Prostate gland (tissue), 2 donors: ENCODE results near the gene MXRA8. TPM values are rescaled to one million over a fixed set of nuclear protein-coding genes. Genes with fewer than 3 reads are reported as not detected.
A peak's percentile ranks its signal among the peaks of the same experiment; 100 is the strongest.

Experiments used
- DNase-seq: peaks from one replicate; pipeline ENCODE4 v3.0.0-alpha.2; 2019; ENCODE audit warnings: low spot score
- H3K27ac ChIP-seq, 2 donors: fragments of 200-600 bp; sonication (generic); 2 replicates each; pipeline ENCODE4 v1.5.1; 2017 to 2019
- H3K27me3 ChIP-seq: fragments of 200-600 bp; sonication (generic); replicated peaks from 2 replicates; pipeline ENCODE4 v1.5.1; 2019; ENCODE audit not compliant: insufficient read depth
- H3K36me3 ChIP-seq, 2 donors: fragments of 200-600 bp; sonication (generic); 1 replicate in 1 of 2; 2 replicates in 1 of 2; pipeline versions ENCODE4 v1.5.1 to v1.8.1; 2017 to 2019
- H3K4me1 ChIP-seq: fragments of 200-600 bp; sonication (generic); replicated peaks from 2 replicates; pipeline ENCODE4 v1.5.1; 2019
- H3K4me3 ChIP-seq, 2 donors: fragments of 200-600 bp; sonication (generic); 2 replicates each; pipeline ENCODE4 v1.5.1; 2017 to 2019
- H3K9me3 ChIP-seq: fragments of 200-600 bp; sonication (generic); 2 replicates; pipeline ENCODE4 v1.5.1; 2017
- POLR2A ChIP-seq: fragments of 450-650 bp; IDR thresholded peaks from one replicate; pipeline ENCODE4 v1.6.1; 2016; ENCODE audit warnings: antibody characterized with exemption, mild to moderate bottlenecking
- POLR2AphosphoS5 ChIP-seq: sonication (generic); formaldehyde crosslinking; IDR thresholded peaks from one replicate; pipeline ENCODE4 v1.6.1; 2017; ENCODE audit warnings: antibody characterized with exemption
- WGBS: methylation state at CpG from one replicate; pipeline ENCODE4 v1.1.5; 2018; 5-methylcytosine and 5-hydroxymethylcytosine counted together
- intact Hi-C: fragments of 100-400 bp; cut with DNase I; formaldehyde crosslinking; loops from one replicate; pipeline ENCODE4 v1.14.2; 2022
- microRNA-seq: library from miRNA; unstranded; fragments of <30 nt; microRNA quantifications from one replicate; pipeline ENCODE4, GENCODE V29; 2016
- total RNA-seq, 2 donors: library from RNA; depleted of rRNA; stranded (reverse); fragments of >200 nt; gene quantifications; one replicate each; pipeline ENCODE4 v1.1.0, GENCODE V29; 2016
- TF ChIP-seq, protein P1 (sequence below), 4 experiments: fragments of 200-600 bp in 2 of 4; fragments of 450-650 bp in 2 of 4; sonication (generic) in 2 of 4; IDR thresholded peaks; 1 replicate in 3 of 4; 2 replicates in 1 of 4; pipeline ENCODE4 v1.5.1; 2016 to 2019; ENCODE audit warnings: antibody characterized with exemption in 4 of 4, mild to moderate bottlenecking in 2 of 4, moderate library complexity in 2 of 4

The MXRA8 gene
- total RNA-seq, 2 donors from 2014 or later: 39.0 to 152 TPM

DNA sequence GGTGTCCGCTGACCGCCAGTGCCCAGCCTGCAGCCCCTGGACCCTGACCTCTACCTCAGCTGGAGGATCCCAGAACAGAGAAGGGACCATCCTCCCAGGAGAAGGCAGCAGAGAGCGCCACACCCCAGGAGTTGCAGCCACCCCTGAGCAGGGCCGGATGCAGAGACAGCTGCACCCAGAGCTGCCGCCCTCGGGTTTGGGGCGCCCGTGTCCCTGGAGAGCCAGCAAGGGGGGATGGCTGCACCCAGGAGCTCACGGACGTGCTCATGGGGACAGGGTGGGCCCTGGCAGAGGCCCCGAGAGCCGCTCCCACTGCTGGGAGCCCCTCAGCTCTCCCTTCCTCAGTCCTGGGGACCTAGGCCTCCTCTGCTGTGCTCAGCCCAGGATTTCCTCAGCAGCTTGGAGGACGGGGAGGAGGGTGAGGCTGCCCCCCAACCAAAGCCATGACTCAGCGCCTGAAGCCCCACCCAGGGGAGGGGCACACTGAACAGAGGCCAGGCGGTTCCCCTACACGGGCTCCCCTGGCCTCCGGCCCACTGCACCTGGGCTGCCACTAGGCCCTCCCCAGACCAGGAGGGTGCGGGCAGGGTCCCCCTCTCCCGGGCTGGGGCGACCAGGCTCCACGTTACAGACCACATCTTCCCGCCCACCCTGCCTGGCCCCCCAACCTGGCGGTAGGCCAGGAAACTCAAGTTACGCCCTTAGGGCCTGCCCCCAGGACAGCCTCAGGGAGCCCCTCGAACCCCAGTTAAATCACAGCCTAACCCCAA is 52.9 kb downstream of the MXRA8 start:
- H3K4me1 ChIP-seq: peaks cover 40% of the 10 kb centered on the region

DNA sequence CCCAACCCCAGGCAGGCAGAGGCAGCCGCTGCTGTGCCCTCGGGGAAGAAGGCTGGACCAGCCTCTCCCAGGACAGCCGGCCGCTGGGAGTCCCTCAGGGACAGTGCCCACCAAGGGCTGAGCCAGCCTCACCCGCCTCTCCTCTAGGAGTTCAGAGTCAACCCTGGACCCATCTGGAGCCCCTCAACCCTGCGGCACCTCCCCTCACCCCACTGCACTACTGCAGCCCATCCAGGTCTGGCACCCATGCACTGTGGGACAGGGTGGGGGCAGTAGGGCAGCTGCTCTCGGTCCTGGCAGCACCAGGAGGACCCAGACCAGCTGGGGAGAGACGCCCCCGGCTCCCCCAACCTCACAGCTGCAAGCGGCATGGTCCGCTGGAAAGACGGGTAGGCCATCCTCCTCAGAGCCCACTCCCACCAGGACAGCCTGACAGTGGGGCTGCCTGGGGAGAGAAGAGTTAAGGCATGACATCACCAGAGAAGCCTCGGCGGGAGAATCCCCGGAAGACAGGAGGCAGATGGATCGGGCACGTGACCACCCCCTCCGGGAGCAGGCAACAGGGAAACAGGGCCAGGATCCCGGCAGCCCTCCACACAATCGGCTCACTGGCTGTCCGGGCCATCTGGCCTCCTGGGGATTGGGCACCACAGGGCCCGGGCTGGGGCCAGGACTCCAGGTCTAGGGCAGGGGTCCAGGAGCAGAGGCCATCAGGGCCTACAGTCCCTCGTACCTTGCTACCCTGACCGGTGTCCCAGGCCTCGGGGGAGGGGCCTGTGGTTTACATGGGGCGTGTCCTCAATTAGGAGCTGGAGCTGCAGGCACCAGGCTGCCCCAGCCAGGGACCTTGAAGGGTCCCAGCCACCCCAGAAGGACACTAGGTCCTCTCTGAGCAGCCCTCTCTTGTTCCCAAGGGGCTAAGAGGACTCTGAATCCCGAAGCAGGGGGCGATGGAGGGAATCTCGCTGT is 53.7 kb downstream of the MXRA8 start:
- peak; percentile 73 for TF ChIP-seq POLR2AphosphoS5
- TF ChIP-seq, protein P1, sequence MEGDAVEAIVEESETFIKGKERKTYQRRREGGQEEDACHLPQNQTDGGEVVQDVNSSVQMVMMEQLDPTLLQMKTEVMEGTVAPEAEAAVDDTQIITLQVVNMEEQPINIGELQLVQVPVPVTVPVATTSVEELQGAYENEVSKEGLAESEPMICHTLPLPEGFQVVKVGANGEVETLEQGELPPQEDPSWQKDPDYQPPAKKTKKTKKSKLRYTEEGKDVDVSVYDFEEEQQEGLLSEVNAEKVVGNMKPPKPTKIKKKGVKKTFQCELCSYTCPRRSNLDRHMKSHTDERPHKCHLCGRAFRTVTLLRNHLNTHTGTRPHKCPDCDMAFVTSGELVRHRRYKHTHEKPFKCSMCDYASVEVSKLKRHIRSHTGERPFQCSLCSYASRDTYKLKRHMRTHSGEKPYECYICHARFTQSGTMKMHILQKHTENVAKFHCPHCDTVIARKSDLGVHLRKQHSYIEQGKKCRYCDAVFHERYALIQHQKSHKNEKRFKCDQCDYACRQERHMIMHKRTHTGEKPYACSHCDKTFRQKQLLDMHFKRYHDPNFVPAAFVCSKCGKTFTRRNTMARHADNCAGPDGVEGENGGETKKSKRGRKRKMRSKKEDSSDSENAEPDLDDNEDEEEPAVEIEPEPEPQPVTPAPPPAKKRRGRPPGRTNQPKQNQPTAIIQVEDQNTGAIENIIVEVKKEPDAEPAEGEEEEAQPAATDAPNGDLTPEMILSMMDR (IDR thresholded peaks at IDR 0.05): peak in 1 of 4 experiments; percentile 11
- no peak for TF ChIP-seq POLR2A
- Histone ChIP-seq H3K27me3 (no peaks in the 10 kb centered on the region), H3K9me3 (no peaks in the 10 kb centered on the region), H3K36me3 (no peaks in the 10 kb centered on the region), H3K4me3 (peak overlapping the region in 1 of 2 donors; percentile 16), H3K27ac (peak overlapping the region; percentile 36 to 66), H3K4me1 (peaks cover 32% of the 10 kb centered on the region)
- peak; percentile 69 for DNase-seq
- WGBS: 21% methylated on average over 27 of the region's 29 CpGs
- intact Hi-C loops: loop anchor here (5.0 kb wide), 1 partner anchor 43 kb away; the partner anchor contains the start of gene DVL1

More for the DNA sequence above, 52.9 kb downstream of the MXRA8 start:
- no peaks in the 10 kb centered on the region for H3K36me3 ChIP-seq
- no peaks in the 10 kb centered on the region for H3K9me3 ChIP-seq
- WGBS: 19% methylated on average over 24 of the region's 25 CpGs
- DNase-seq: peak; percentile 42
- peak overlapping the region in 1 of 2 donors; percentile 16 for H3K4me3 ChIP-seq
- peak overlapping the region; percentile 36 to 66 for H3K27ac ChIP-seq
- H3K27me3 ChIP-seq: no peaks in the 10 kb centered on the region
- intact Hi-C loops: loop anchor here (5.0 kb wide), 1 partner anchor 42 kb away; the partner anchor contains the start of gene DVL1
- TF ChIP-seq POLR2A: no peak
- TF ChIP-seq, protein P1 (IDR thresholded peaks at IDR 0.05): peak in 1 of 4 experiments; percentile 17
- no peak for TF ChIP-seq POLR2AphosphoS5

DNA sequence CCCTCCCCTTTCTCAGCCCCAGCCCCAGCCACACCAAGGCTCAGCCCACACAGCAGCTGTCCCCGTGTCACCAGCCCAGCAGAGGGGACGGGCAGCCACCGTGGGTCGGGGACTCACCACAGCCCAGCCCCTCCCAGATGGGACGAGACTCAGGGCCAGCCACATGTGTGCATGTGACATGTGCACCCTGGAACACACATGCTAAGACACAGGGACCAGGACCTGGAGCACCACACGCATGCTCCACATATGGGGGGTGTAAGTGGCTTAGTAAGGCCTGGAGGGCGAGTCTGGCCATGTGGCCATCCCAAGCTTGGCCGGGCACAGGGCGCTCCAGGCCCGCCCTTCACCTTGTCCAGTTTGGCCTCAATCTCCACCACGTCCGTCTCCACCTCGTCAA is 54.6 kb downstream of the MXRA8 start:
- no peak overlapping the region for H3K4me3 ChIP-seq
- H3K27ac ChIP-seq: no peak overlapping the region
- TF ChIP-seq, protein P1 (IDR thresholded peaks at IDR 0.05): no peak
- TF ChIP-seq POLR2AphosphoS5 (no peak), POLR2A (no peak)
- peaks cover 25% of the 10 kb centered on the region for H3K4me1 ChIP-seq
- DNase-seq: no peak
- H3K36me3 ChIP-seq: no peaks in the 10 kb centered on the region
- no peaks in the 10 kb centered on the region for H3K27me3 ChIP-seq
- H3K9me3 ChIP-seq: no peaks in the 10 kb centered on the region
- 76% methylated on average over 13 of the region's 13 CpGs for WGBS
- intact Hi-C loops: no loop called here

DNA sequence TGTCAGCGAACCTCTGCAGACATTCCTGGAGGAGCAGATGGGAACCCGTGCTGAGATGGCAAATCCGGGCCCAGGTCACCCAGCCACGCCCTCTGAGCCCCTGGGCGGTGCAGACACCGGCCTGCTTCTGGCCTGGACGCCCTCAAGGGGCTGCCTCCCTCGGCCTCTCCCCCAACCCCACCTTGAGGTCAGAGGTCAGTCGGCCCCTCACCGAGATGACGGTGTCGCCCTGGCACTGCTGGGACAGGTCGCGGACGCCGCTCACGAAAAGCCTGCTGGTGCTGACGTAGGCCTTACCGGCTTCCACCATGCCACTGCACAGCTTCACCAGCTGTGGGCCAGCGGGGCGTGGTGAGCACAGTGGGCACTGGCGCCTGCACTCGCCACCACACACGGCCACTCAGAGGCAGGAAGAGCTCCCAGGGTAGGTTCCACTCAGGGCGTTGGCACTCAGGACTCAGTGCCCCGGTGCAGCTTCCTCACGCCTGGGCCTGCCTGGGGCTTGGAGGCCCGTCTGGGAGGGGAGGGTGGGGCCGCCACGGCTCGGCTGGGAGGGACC is 55.3 kb downstream of the MXRA8 start:
- H3K27me3 ChIP-seq: no peaks in the 10 kb centered on the region
- intact Hi-C loops: no loop called here
- H3K27ac ChIP-seq: no peak overlapping the region
- TF ChIP-seq, protein P1 (IDR thresholded peaks at IDR 0.05): no peak
- no peak for TF ChIP-seq POLR2A
- TF ChIP-seq POLR2AphosphoS5: no peak
- WGBS: 65% methylated on average over 27 of the region's 31 CpGs
- no peaks in the 10 kb centered on the region for H3K36me3 ChIP-seq
- H3K9me3 ChIP-seq: no peaks in the 10 kb centered on the region
- DNase-seq: no peak
- peaks cover 25% of the 10 kb centered on the region for H3K4me1 ChIP-seq
- H3K4me3 ChIP-seq: no peak overlapping the region

Small RNA genes lying within 50 kb of the gene (microRNA-seq; reads per million reads assigned to microRNA genes)
- gene MIR6727 (not detected), gene MIR6808 (0.34 reads per million)

Other genes starting within 250 kb of the MXRA8 start
- 10 to 100 TPM; 20.0 to 26.4 TPM for gene C1orf159, start 242.5 kb downstream of the MXRA8 start, total RNA-seq
- gene TTLL10, start 184.7 kb downstream of the MXRA8 start, total RNA-seq: 1 to 10 TPM in 1 of 2 donors, under 1 TPM in 1; 0.77 to 7.3 TPM
- 1 to 10 TPM; 3.1 to 3.5 TPM for gene TNFRSF18, start 152.0 kb downstream of the MXRA8 start, total RNA-seq
- 1 to 10 TPM in 1 of 2 donors, under 1 TPM in 1; 0.50 to 3.0 TPM for gene TNFRSF4, start 144.4 kb downstream of the MXRA8 start, total RNA-seq
- 100 to 1,000 TPM; 177 to 185 TPM for gene SDF4, start 126.6 kb downstream of the MXRA8 start, total RNA-seq
- 10 to 100 TPM; 29.6 to 41.5 TPM for gene B3GALT6, start 126.3 kb downstream of the MXRA8 start, total RNA-seq
- 1 to 10 TPM in 1 of 2 donors, not detected in 1; 3.4 TPM for gene C1QTNF12, start 111.8 kb downstream of the MXRA8 start, total RNA-seq
- 10 to 100 TPM; 56.0 to 79.4 TPM for gene UBE2J2, start 84.7 kb downstream of the MXRA8 start, total RNA-seq
- 10 to 100 TPM in 1 of 2 donors, 1 to 10 TPM in 1; 6.9 to 23.7 TPM for gene SCNN1D, start 78.1 kb downstream of the MXRA8 start, total RNA-seq
- 10 to 100 TPM; 43.2 to 58.6 TPM for gene ACAP3, start 50.6 kb downstream of the MXRA8 start, total RNA-seq
- 10 to 100 TPM; 30.6 to 36.9 TPM for gene PUSL1, start 50.0 kb downstream of the MXRA8 start, total RNA-seq
- 100 to 1,000 TPM in 1 of 2 donors, 10 to 100 TPM in 1; 97.3 to 178 TPM for gene INTS11, start 33.9 kb downstream of the MXRA8 start, total RNA-seq
- gene CPTP, start 33.8 kb downstream of the MXRA8 start, total RNA-seq: 10 to 100 TPM; 35.8 to 54.0 TPM
- gene TAS1R3, start 27.3 kb downstream of the MXRA8 start, total RNA-seq: under 1 TPM in 1 of 2 donors, not detected in 1; 0.80 TPM
- gene DVL1, start 9.1 kb downstream of the MXRA8 start, total RNA-seq: 100 to 1,000 TPM in 1 of 2 donors, 10 to 100 TPM in 1; 70.5 to 165 TPM
- 100 to 1,000 TPM; 152 to 161 TPM for gene AURKAIP1, start 16.7 kb upstream of the MXRA8 start, total RNA-seq
- 100 to 1,000 TPM; 116 to 242 TPM for gene CCNL2, start 40.8 kb upstream of the MXRA8 start, total RNA-seq
- 100 to 1,000 TPM; 143 to 174 TPM for gene MRPL20, start 48.7 kb upstream of the MXRA8 start, total RNA-seq
- gene ANKRD65, start 62.7 kb upstream of the MXRA8 start, total RNA-seq: 10 to 100 TPM; 33.7 to 34.9 TPM
- gene VWA1, start 77.1 kb upstream of the MXRA8 start, total RNA-seq: 100 to 1,000 TPM; 191 to 227 TPM
- gene ATAD3C, start 91.1 kb upstream of the MXRA8 start, total RNA-seq: 1 to 10 TPM; 7.3 to 9.9 TPM
- gene ATAD3B, start 113.2 kb upstream of the MXRA8 start, total RNA-seq: 10 to 100 TPM; 16.8 to 26.9 TPM
- 10 to 100 TPM; 30.0 to 32.8 TPM for gene ATAD3A, start 153.6 kb upstream of the MXRA8 start, total RNA-seq
- gene TMEM240, start 182.1 kb upstream of the MXRA8 start, total RNA-seq: 1 to 10 TPM; 4.5 to 6.8 TPM
- 100 to 1,000 TPM; 173 to 203 TPM for gene SSU72, start 216.3 kb upstream of the MXRA8 start, total RNA-seq
- gene FNDC10, start 241.6 kb upstream of the MXRA8 start, total RNA-seq: 10 to 100 TPM in 1 of 2 donors, 1 to 10 TPM in 1; 3.5 to 33.3 TPM